GM23338 (cell line): ENCODE measurements around the gene CKS1B.

Experiments used
- CREB1 ChIP-seq: fragments of 250-450 bp; sonication (Bioruptor Pico); IDR thresholded peaks from 2 replicates; pipeline ENCODE4 v1.5.0; 2020; ENCODE audit warnings: low read depth, mild to moderate bottlenecking, moderate library complexity
- CTCF ChIP-seq, 2 experiments: fragments of 200-600 bp in 1 of 2; sonication (generic) in 1 of 2; conservative IDR thresholded peaks; 2 replicates each; pipeline versions ENCODE4 v1.5.1 to v1.6.1; 2016 to 2017; ENCODE audit warnings: antibody characterized with exemption in 2 of 2, low read depth in 2 of 2, mild to moderate bottlenecking in 2 of 2, moderate library complexity in 1 of 2
- EZH2 ChIP-seq: fragments of 200-600 bp; sonication (generic); IDR thresholded peaks from one replicate; pipeline ENCODE4 v1.8.0; 2017; ENCODE audit warnings: antibody characterized with exemption, mild to moderate bottlenecking, low read depth; ENCODE audit not compliant: unreplicated experiment
- EZH2phosphoT487 ChIP-seq: fragments of 200-600 bp; sonication (generic); IDR thresholded peaks from one replicate; pipeline ENCODE4 v1.8.1; 2018; ENCODE audit warnings: antibody characterized with exemption; ENCODE audit not compliant: unreplicated experiment
- JUNB ChIP-seq: IDR thresholded peaks from one replicate; pipeline ENCODE4 v1.6.1; 2016; ENCODE audit warnings: antibody characterized with exemption; ENCODE audit not compliant: unreplicated experiment
- TF ChIP-seq, protein P1 (sequence below): IDR thresholded peaks from one replicate; pipeline ENCODE4 v1.6.1; 2018; ENCODE audit warnings: antibody characterized with exemption; ENCODE audit not compliant: unreplicated experiment

- TF ChIP-seq CTCF (conservative IDR thresholded peaks at IDR 0.05; ENCODE audit: low read depth in 2 of 2) (no peak), EZH2phosphoT487 (no peak), CREB1 (CRISPR knock-in tag) (no peak), EZH2 (no peak), JUNB (no peak)
- TF ChIP-seq, protein P1, sequence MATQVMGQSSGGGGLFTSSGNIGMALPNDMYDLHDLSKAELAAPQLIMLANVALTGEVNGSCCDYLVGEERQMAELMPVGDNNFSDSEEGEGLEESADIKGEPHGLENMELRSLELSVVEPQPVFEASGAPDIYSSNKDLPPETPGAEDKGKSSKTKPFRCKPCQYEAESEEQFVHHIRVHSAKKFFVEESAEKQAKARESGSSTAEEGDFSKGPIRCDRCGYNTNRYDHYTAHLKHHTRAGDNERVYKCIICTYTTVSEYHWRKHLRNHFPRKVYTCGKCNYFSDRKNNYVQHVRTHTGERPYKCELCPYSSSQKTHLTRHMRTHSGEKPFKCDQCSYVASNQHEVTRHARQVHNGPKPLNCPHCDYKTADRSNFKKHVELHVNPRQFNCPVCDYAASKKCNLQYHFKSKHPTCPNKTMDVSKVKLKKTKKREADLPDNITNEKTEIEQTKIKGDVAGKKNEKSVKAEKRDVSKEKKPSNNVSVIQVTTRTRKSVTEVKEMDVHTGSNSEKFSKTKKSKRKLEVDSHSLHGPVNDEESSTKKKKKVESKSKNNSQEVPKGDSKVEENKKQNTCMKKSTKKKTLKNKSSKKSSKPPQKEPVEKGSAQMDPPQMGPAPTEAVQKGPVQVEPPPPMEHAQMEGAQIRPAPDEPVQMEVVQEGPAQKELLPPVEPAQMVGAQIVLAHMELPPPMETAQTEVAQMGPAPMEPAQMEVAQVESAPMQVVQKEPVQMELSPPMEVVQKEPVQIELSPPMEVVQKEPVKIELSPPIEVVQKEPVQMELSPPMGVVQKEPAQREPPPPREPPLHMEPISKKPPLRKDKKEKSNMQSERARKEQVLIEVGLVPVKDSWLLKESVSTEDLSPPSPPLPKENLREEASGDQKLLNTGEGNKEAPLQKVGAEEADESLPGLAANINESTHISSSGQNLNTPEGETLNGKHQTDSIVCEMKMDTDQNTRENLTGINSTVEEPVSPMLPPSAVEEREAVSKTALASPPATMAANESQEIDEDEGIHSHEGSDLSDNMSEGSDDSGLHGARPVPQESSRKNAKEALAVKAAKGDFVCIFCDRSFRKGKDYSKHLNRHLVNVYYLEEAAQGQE: no peak
These were observed 15.6 kb upstream of the CKS1B start for GRCh38 chr1:154958681-154959425.
